ENCODE measurements around the gene CAMKK2. TPM values are rescaled to one million over a fixed set of nuclear protein-coding genes. Genes with fewer than 3 reads are reported as not detected.
"Not testable (repeated sequence)": the region's sequence is repeated elsewhere in the genome, so short reads cannot be mapped to it uniquely, and the experiment has no call there.

Gene CAMKK2
- total RNA-seq, 1 experiment from 2014 or later = 11.7 TPM

DNA sequence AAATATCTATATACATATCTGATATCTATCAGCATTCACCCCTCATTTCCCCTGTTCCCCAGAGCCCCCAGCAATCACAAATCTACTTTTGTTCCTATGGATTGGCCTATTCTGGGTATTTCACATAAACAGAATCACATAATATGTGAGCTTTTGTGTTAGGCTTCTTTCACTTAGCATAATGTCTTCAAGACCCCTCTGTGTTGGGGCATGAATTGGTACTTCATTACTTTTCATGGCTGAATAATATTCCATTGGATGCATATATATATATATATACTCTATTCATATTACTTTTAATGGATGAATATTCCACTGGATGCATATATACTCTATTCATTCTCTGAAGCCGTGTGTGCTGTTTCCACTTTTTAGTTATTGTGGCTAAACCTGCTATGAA lies 28.7 kb downstream of the CAMKK2 start:
- H3K27me3 ChIP-seq (ENCODE audit: low read length) = no peaks in the 10 kb centered on the region
- no peak overlapping the region for H3K27ac ChIP-seq (ENCODE audit: low read length)
- H3K9me3 ChIP-seq (ENCODE audit: low read length) = no peaks in the 10 kb centered on the region
- H3K9ac ChIP-seq (ENCODE audit: low read length) = no peak overlapping the region
- H3K4me1 ChIP-seq (ENCODE audit: low read length) = no peaks in the 10 kb centered on the region
- peaks cover 11% of the 10 kb centered on the region; the same call in 1 of the 2 replicates for H3K36me3 ChIP-seq (ENCODE audit: insufficient read depth, low read length)
- H3K4me2 ChIP-seq (ENCODE audit: low read depth, low read length, poor library complexity, severe bottlenecking) = no peak overlapping the region
- no peak overlapping the region for H3K4me3 ChIP-seq (ENCODE audit: low read length)
- H4K20me1 ChIP-seq (ENCODE audit: insufficient read depth, low read depth, low read length) = no peaks in the 10 kb centered on the region
- DNase-seq = no peak
- H3K79me2 ChIP-seq (ENCODE audit: low read length) = no peaks in the 10 kb centered on the region
- H2AFZ ChIP-seq (ENCODE audit: low read length) = no peak overlapping the region
- no peaks in the 10 kb centered on the region for H3K9me2 ChIP-seq (replicated peaks; ENCODE audit: insufficient read depth, low read length)

DNA sequence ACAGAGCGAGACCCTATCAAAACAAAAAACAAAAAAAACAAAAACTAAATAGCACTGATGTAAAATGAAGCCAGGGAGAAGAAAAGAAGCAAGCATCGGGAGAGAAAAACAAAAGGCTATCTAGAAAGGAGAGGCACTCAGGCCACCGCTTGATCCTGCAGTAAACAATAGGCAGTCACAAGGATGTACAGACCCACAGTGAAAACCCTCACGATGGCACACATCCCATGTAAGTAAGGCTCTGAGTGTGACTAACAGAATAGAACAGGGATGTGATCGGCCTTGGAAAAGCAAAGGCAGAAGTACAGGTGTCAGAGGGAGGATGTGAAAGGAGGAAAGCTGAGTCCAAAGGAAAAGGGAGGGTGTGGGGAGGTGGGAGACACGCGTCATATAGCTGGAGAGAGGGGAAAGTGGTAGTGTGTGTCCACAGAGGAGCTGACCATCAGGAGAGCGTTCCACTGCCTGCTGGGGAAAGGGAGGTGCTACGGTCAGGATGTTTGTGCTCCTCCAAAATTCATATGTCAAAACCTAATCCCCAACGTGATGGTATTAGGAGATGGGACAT lies 31.5 kb downstream of the CAMKK2 start:
- Histone ChIP-seq H3K9me2 (replicated peaks; ENCODE audit: insufficient read depth, low read length) (no peaks in the 10 kb centered on the region), H4K20me1 (ENCODE audit: insufficient read depth, low read depth, low read length) (no peaks in the 10 kb centered on the region), H3K4me3 (ENCODE audit: low read length) (no peak overlapping the region), H3K79me2 (ENCODE audit: low read length) (no peaks in the 10 kb centered on the region), H3K9me3 (ENCODE audit: low read length) (no peaks in the 10 kb centered on the region), H3K27ac (ENCODE audit: low read length) (no peak overlapping the region), H3K4me2 (ENCODE audit: low read depth, low read length, poor library complexity, severe bottlenecking) (no peak overlapping the region), H3K36me3 (ENCODE audit: insufficient read depth, low read length) (peaks cover 11% of the 10 kb centered on the region; the same call in 1 of the 2 replicates), H3K4me1 (ENCODE audit: low read length) (no peaks in the 10 kb centered on the region), H3K27me3 (ENCODE audit: low read length) (no peaks in the 10 kb centered on the region), H2AFZ (ENCODE audit: low read length) (no peak overlapping the region), H3K9ac (ENCODE audit: low read length) (no peak overlapping the region)
- DNase-seq = no peak

DNA sequence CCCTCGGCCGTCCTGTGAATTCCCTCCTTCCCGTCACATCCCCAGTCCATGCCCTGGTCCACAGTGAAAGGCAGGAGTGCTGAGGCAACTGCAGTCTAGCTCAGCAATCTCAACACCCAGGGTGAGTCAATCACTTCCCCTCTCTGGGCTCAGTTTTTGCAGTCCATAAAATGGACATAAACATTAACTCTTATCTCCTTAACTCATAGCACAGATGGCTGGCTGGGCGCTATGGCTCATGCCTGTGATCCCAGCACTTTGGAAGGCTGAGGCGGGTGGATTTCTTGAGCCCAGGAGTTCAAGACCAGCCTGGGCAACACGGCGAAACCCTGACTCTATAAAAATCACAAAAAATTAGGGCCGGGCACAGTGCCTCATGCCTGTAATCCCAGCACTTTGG lies 32.4 kb downstream of the CAMKK2 start:
- Histone ChIP-seq H3K9me2 (replicated peaks; ENCODE audit: insufficient read depth, low read length) (no peaks in the 10 kb centered on the region), H3K79me2 (ENCODE audit: low read length) (no peaks in the 10 kb centered on the region), H3K9me3 (ENCODE audit: low read length) (no peaks in the 10 kb centered on the region), H3K36me3 (ENCODE audit: insufficient read depth, low read length) (peaks cover 11% of the 10 kb centered on the region; the same call in 1 of the 2 replicates), H3K4me2 (ENCODE audit: low read depth, low read length, poor library complexity, severe bottlenecking) (no peak overlapping the region), H3K27me3 (ENCODE audit: low read length) (no peaks in the 10 kb centered on the region), H3K4me3 (ENCODE audit: low read length) (no peak overlapping the region), H4K20me1 (ENCODE audit: insufficient read depth, low read depth, low read length) (no peaks in the 10 kb centered on the region), H3K4me1 (ENCODE audit: low read length) (no peaks in the 10 kb centered on the region), H2AFZ (ENCODE audit: low read length) (no peak overlapping the region), H3K9ac (ENCODE audit: low read length) (no peak overlapping the region), H3K27ac (ENCODE audit: low read length) (no peak overlapping the region)
- no peak for DNase-seq

DNA sequence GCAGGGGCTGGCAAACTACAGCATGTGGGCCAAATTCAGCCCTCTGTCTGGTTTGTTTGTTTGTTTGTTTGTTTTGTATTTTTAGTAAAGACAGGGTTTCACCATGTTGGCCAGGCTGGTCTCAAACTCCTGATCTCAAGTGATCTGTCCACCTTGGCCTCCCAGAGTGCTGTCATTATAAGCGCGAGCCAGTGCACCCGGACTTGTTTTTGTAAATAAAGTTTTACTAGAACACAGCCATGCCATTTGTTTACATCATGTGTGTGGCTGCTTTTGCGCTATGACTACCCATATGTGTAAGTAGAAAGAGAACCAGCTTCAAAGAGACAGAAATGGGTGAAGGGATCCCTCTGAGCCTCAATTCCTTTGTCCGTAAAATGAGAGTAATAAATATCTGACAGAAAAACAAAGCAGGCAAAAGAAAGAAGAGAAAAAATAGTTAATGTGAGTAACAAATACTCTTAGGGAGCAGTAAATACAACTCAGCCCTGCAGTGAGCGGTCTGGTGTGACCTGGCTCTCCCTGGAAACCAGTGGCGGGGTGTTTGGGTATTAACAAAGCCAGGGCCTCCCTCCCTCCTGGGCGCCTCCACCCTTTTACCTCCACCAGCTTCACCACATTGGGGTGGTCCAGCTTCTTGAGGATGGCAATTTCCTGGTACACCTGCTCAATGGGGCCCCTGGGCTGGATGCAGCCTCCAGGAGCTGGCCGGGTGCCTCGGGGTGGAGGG lies 33.1 kb downstream of the CAMKK2 start:
- DNase-seq = no peak
- Histone ChIP-seq H3K4me3 (ENCODE audit: low read length) (no peak overlapping the region), H3K4me2 (ENCODE audit: low read depth, low read length, poor library complexity, severe bottlenecking) (no peak overlapping the region), H3K9ac (ENCODE audit: low read length) (no peak overlapping the region), H2AFZ (ENCODE audit: low read length) (no peak overlapping the region), H3K9me3 (ENCODE audit: low read length) (no peaks in the 10 kb centered on the region), H4K20me1 (ENCODE audit: insufficient read depth, low read depth, low read length) (no peaks in the 10 kb centered on the region), H3K9me2 (replicated peaks; ENCODE audit: insufficient read depth, low read length) (no peaks in the 10 kb centered on the region), H3K4me1 (ENCODE audit: low read length) (no peaks in the 10 kb centered on the region), H3K79me2 (ENCODE audit: low read length) (no peaks in the 10 kb centered on the region), H3K27ac (ENCODE audit: low read length) (no peak overlapping the region), H3K36me3 (ENCODE audit: insufficient read depth, low read length) (peaks cover 5% of the 10 kb centered on the region; the same call in 1 of the 2 replicates), H3K27me3 (ENCODE audit: low read length) (no peaks in the 10 kb centered on the region)

DNA sequence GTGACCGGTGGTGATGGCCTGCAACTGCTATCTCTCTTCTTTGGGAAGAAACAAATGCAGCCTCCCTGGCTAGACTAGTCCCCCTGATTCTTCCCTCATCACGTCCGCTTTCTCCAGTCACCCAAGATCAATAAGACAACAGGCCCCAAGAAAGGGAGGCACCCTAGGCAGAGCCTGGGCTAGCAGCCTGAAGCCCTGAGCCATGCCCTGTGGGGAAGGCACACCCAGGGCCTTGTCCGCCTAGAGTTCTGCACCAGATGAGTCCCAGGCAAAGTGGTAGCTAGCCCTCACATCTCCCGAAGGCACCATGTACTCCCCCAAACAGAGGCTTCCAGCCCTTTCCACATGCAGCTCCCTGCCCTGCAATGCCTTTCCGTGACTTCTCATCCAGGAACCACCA lies 35.1 kb downstream of the CAMKK2 start:
- H4K20me1 ChIP-seq (ENCODE audit: insufficient read depth, low read depth, low read length) = no peaks in the 10 kb centered on the region
- no peaks in the 10 kb centered on the region for H3K4me1 ChIP-seq (ENCODE audit: low read length)
- H3K4me3 ChIP-seq (ENCODE audit: low read length) = no peak overlapping the region
- no peak for DNase-seq
- no peak overlapping the region for H2AFZ ChIP-seq (ENCODE audit: low read length)
- no peaks in the 10 kb centered on the region for H3K79me2 ChIP-seq (ENCODE audit: low read length)
- no peaks in the 10 kb centered on the region for H3K27me3 ChIP-seq (ENCODE audit: low read length)
- H3K9me3 ChIP-seq (ENCODE audit: low read length) = no peaks in the 10 kb centered on the region
- H3K4me2 ChIP-seq (ENCODE audit: low read depth, low read length, poor library complexity, severe bottlenecking) = no peak overlapping the region
- H3K27ac ChIP-seq (ENCODE audit: low read length) = no peak overlapping the region
- no peaks in the 10 kb centered on the region for H3K9me2 ChIP-seq (replicated peaks; ENCODE audit: insufficient read depth, low read length)
- no peak overlapping the region for H3K9ac ChIP-seq (ENCODE audit: low read length)
- 0 out of 2 replicates have a peak, but pooled peaks cover 5% of the 10 kb centered on the region for H3K36me3 ChIP-seq (ENCODE audit: insufficient read depth, low read length)

DNA sequence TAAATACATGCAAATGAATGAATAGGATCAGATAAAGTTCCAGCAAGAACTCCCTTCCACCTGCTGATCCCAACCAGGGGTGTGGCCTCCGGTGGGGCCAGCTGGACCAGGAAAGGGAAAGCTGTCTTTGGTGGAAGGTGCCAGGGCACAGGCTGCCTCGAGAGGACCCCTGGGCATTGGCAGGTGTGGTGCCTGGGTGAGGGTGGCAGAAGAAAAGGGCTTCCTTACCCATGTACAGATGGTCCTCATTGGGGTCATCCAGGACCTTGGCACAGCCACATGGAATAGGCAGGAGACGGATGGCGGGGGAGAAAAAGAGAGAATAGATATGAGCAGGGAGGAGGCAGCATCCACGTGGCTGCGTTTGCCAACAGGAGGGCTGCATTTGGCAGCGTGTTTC lies 36.4 kb downstream of the CAMKK2 start:
- Histone ChIP-seq H3K4me1 (ENCODE audit: low read length) (no peaks in the 10 kb centered on the region), H3K79me2 (ENCODE audit: low read length) (no peaks in the 10 kb centered on the region), H3K27ac (ENCODE audit: low read length) (no peak overlapping the region), H4K20me1 (ENCODE audit: insufficient read depth, low read depth, low read length) (no peaks in the 10 kb centered on the region), H2AFZ (ENCODE audit: low read length) (no peak overlapping the region), H3K9me3 (ENCODE audit: low read length) (no peaks in the 10 kb centered on the region), H3K36me3 (ENCODE audit: insufficient read depth, low read length) (peaks cover 5% of the 10 kb centered on the region; the same call in 1 of the 2 replicates), H3K9ac (ENCODE audit: low read length) (no peak overlapping the region), H3K27me3 (ENCODE audit: low read length) (no peaks in the 10 kb centered on the region), H3K4me2 (ENCODE audit: low read depth, low read length, poor library complexity, severe bottlenecking) (no peak overlapping the region), H3K4me3 (ENCODE audit: low read length) (no peak overlapping the region), H3K9me2 (replicated peaks; ENCODE audit: insufficient read depth, low read length) (no peaks in the 10 kb centered on the region)
- no peak for DNase-seq

DNA sequence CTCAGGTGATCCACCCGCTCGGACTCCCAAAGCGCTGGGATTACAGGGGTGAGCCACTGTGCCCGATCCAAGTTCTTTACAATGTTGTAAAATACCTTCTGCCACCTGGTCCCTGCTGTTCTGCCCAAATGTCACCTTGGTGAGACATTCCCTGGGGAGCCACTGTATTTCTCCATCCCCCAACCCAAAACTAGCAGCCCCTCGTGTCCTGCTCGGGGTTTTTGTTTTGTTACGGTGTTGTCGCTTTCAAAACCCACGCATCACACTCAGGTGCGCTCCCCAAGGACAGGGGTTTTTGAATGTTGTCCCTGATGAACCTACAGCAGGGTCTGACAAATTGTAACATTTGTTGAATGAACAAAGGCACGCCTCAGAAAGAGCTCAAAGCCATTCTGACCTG lies 37.4 kb downstream of the CAMKK2 start:
- H2AFZ ChIP-seq (ENCODE audit: low read length) = no peak overlapping the region
- no peaks in the 10 kb centered on the region for H3K79me2 ChIP-seq (ENCODE audit: low read length)
- DNase-seq = no peak
- no peaks in the 10 kb centered on the region for H3K4me1 ChIP-seq (ENCODE audit: low read length)
- no peak overlapping the region for H3K9ac ChIP-seq (ENCODE audit: low read length)
- no peaks in the 10 kb centered on the region for H3K27me3 ChIP-seq (ENCODE audit: low read length)
- H3K36me3 ChIP-seq (ENCODE audit: insufficient read depth, low read length) = peaks cover 8% of the 10 kb centered on the region; the same call in 1 of the 2 replicates
- no peaks in the 10 kb centered on the region for H3K9me2 ChIP-seq (replicated peaks; ENCODE audit: insufficient read depth, low read length)
- no peaks in the 10 kb centered on the region for H3K9me3 ChIP-seq (ENCODE audit: low read length)
- no peaks in the 10 kb centered on the region for H4K20me1 ChIP-seq (ENCODE audit: insufficient read depth, low read depth, low read length)
- H3K4me3 ChIP-seq (ENCODE audit: low read length) = no peak overlapping the region
- no peak overlapping the region for H3K27ac ChIP-seq (ENCODE audit: low read length)
- no peak overlapping the region for H3K4me2 ChIP-seq (ENCODE audit: low read depth, low read length, poor library complexity, severe bottlenecking)

DNA sequence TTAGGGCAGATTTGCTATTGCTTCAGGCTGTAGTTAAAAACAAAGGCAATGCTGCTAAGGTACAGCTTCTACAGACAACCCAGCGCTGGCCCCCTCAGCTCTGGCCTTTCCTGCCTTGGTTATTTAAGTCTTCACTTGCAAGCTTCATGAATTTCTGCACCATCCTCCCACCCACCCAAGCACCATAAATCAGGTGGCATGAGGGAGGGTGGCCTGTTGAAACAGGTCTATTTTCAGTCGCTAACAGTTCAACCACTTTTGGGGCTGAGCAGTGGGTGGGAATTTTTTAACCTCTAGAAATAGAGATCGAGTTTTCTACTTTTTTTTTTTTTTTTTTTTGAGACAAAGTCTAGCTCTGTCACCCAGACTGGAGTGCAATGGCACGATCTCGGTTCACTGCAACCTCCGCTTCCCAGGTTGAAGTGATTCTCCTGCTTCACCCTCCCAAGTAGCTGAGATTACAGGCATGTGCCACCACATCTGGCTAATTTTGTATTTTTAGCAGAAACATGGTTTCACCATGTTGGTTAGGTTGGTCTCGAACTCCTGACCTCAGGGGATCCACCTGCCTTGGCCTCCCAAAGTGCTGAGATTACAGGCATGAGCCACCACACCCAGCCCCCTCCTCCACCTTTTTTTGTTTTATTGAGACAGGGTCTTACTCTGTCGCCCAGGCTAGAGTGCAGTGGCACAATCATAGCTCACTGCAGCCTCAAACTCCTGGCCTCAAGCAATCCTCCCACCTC lies 38.6 kb downstream of the CAMKK2 start:
- H2AFZ ChIP-seq (ENCODE audit: low read length); H3K27ac ChIP-seq (ENCODE audit: low read length); H3K4me1 ChIP-seq (ENCODE audit: low read length); H3K4me3 ChIP-seq (ENCODE audit: low read length); H4K20me1 ChIP-seq (ENCODE audit: insufficient read depth, low read depth, low read length); DNase-seq; H3K9me3 ChIP-seq (ENCODE audit: low read length); H3K9ac ChIP-seq (ENCODE audit: low read length); H3K4me2 ChIP-seq (ENCODE audit: low read depth, low read length, poor library complexity, severe bottlenecking); H3K79me2 ChIP-seq (ENCODE audit: low read length); H3K27me3 ChIP-seq (ENCODE audit: low read length); H3K9me2 ChIP-seq (replicated peaks; ENCODE audit: insufficient read depth, low read length): not testable (repeated sequence)
- H3K36me3 ChIP-seq (ENCODE audit: insufficient read depth, low read length) = peaks cover 15% of the 10 kb centered on the region

Data from Karpas-422 (cell line).